ENCODE data around the gene BRINP2. TPM values are rescaled to one million over a fixed set of nuclear protein-coding genes. Genes with fewer than 3 reads are reported as not detected.

Gene BRINP2
- total and polyA plus RNA-seq, 2 of the 8 experiments (the other 6 are each of a cell fraction or from before 2014, with no cell fraction given): 0.39 to 0.42 TPM

- Histone ChIP-seq H3K23me2 (ENCODE audit: low read depth, low read length) (no peaks in the 10 kb centered on the region), H3K9ac (replicated peaks in 1 of 4; ENCODE audit: extremely low read depth in 1 of 4, low read depth in 3 of 4, low read length in 3 of 4) (no peak overlapping the region), H3K27me3 (replicated peaks in 1 of 4; ENCODE audit: control insufficient read depth in 3 of 4, extremely low read depth in 1 of 4, insufficient read depth in 3 of 4, low read length in 3 of 4) (no peaks in the 10 kb centered on the region), H3K18ac (ENCODE audit: extremely low read depth, low read length) (no peak overlapping the region), H3K79me1 (ENCODE audit: low read depth, low read length) (no peaks in the 10 kb centered on the region), H4K91ac (replicated peaks; ENCODE audit: insufficient read length, low read length) (no peak overlapping the region), H3K23ac (ENCODE audit: insufficient read length) (no peak overlapping the region), H3K4me1 (replicated peaks in 1 of 4; ENCODE audit: control insufficient read depth in 3 of 4, insufficient read depth in 4 of 4, low read length in 3 of 4) (no peaks in the 10 kb centered on the region), H2BK5ac (ENCODE audit: low read depth, low read length) (no peak overlapping the region), H2BK20ac (ENCODE audit: low read length) (no peak overlapping the region), H3K4ac (replicated peaks; ENCODE audit: insufficient read length, low read depth, low read length) (no peak overlapping the region), H2BK12ac (ENCODE audit: low read depth, low read length) (no peak overlapping the region), H2AFZ (ENCODE audit: low read length) (no peak overlapping the region), H2BK15ac (ENCODE audit: low read length) (no peak overlapping the region), H3K27ac (ENCODE audit: low read depth, low read length) (no peak overlapping the region), H3K9me3 (ENCODE audit: insufficient read depth in 2 of 2, low read depth in 1 of 2, low read length in 1 of 2) (no peaks in the 10 kb centered on the region), H3K56ac (replicated peaks; ENCODE audit: insufficient read length, low read depth, low read length) (no peak overlapping the region), H4K20me1 (replicated peaks in 1 of 2; ENCODE audit: control insufficient read depth in 1 of 2, insufficient read depth in 2 of 2, low read length in 2 of 2) (no peaks in the 10 kb centered on the region), H3K4me2 (ENCODE audit: insufficient read depth in 1 of 2, low read depth in 2 of 2, low read length in 2 of 2) (no peak overlapping the region), H3K4me3 (ENCODE audit: extremely low read depth in 1 of 4, insufficient read depth in 2 of 4, low read depth in 3 of 4, low read length in 4 of 4) (no peak overlapping the region), H3K14ac (ENCODE audit: insufficient read length) (no peak overlapping the region), H3K36me3 (ENCODE audit: control insufficient read depth in 2 of 4, insufficient read depth in 4 of 4, low read length in 3 of 4) (no peaks in the 10 kb centered on the region), H2BK120ac (replicated peaks; ENCODE audit: low read depth, low read length) (no peak overlapping the region), H4K5ac (ENCODE audit: insufficient read length, low read depth, low read length) (no peak overlapping the region), H4K8ac (ENCODE audit: extremely low read depth, insufficient read depth, low read length) (no peak overlapping the region), H3K79me2 (ENCODE audit: control insufficient read depth in 1 of 2, insufficient read depth in 2 of 2, low read length in 2 of 2) (no peaks in the 10 kb centered on the region), H2AK5ac (ENCODE audit: low read depth, low read length) (no peak overlapping the region)
- CTCF ChIA-PET (ENCODE audit: partially characterized antibody): interaction anchor here (1.8 kb wide), 1 partner anchor 31 kb away, joined by 13 read pairs; the partner anchor contains the start of gene ASTN1
- FAIRE-seq: no peak
- WGBS, 2 experiments (ENCODE audit: extremely low coverage in 1 of 2, insufficient coverage in 1 of 2, insufficient read length in 1 of 2, insufficient replicate concordance in 2 of 2, low coverage in 1 of 2, low lambda C conversion rate in 2 of 2, missing lambda C conversion rate in 1 of 2): 87% methylated on average over 4 of the region's 4 CpGs; no CpG with 5 or more reads in 1 of the 2 experiments
- POLR2A ChIA-PET (ENCODE audit: partially characterized antibody): no interaction called here
- DNase-seq (ENCODE audit: low read depth in 1 of 2, low spot score in 2 of 2): no peak
- TF ChIP-seq SUZ12 (IDR thresholded peaks at IDR 0.05; ENCODE audit: low read length) (no peak), E2F6 (IDR thresholded peaks at IDR 0.05) (no peak), TAF7 (optimal IDR thresholded peaks at IDR 0.05; ENCODE audit: borderline replicate concordance, low read depth, low read length) (no peak), TAF1 (IDR thresholded peaks at IDR 0.05; ENCODE audit: low read depth, low read length) (no peak), RFX5 (IDR thresholded peaks at IDR 0.05; ENCODE audit: borderline replicate concordance, low read depth, low read length) (no peak), PHF8 (conservative IDR thresholded peaks at IDR 0.05; ENCODE audit: low read depth, low read length) (no peak), SRF (IDR thresholded peaks at IDR 0.05; ENCODE audit: low read depth, low read length) (no peak), POU5F1 (IDR thresholded peaks at IDR 0.05; ENCODE audit: low read depth, low read length) (no peak)
These were observed 36.7 kb upstream of the BRINP2 start for GRCh38 chr1:177133977-177134538.

Measured in H1 (cell line).